K562 (cell line): ENCODE data around the gene KCNJ12. TPM values are rescaled to one million over a fixed set of nuclear protein-coding genes. Genes with fewer than 3 reads are reported as not detected.

Experiments used
- ATAC-seq: fragments of 200-7000 bp; cut with Tn5 transposase; 3 replicates; pipeline ENCODE4 v1.9.1; 2020; ENCODE audit warnings: moderate library complexity
- BruUV-seq: library from RNA; stranded (reverse); fragments of 400-500 nt; replicated peaks from 2 replicates; lab custom pipeline; 2021; lab: Mats Ljungman, UMichigan
- CTCF ChIA-PET: fragments of 300-600 bp; formaldehyde crosslinking; extraction: SDS; loops from one replicate; lab custom pipeline; 2021; ENCODE audit warnings: low intra/inter-chr PET ratio; lab: Yijun Ruan, JAX
- POLR2A ChIA-PET: fragments of 300-600, 350-650 bp; sonication (Branson Sonifier 250); formaldehyde crosslinking; extraction: SDS; loops from one replicate; lab custom pipeline; 2021; ENCODE audit warnings: antibody characterized with exemption, inconsistent platforms; lab: Yijun Ruan, JAX
- DNase-seq, 4 experiments: peaks; one replicate each; pipeline versions ENCODE4 v3.0.0 to v3.0.0-alpha.2; 2011 to 2018; ENCODE audit warnings: low spot score in 3 of 4, mixed read lengths in 3 of 4; ENCODE audit errors: extremely low read depth in 1 of 4
- FAIRE-seq: peaks from 2 replicates; lab custom pipeline; 2011; peaks lifted over from hg19 to GRCh38; lab: Jason Lieb, UNC
- H2AFZ ChIP-seq: 2 replicates; pipeline ENCODE4 v1.6.0; 2011; ENCODE audit warnings: low read depth, low read length, control low read depth, inconsistent platforms
- H3K27ac ChIP-seq: fragments of 200-600 bp; 3 replicates; pipeline ENCODE4 v1.8.0; 2011; ENCODE audit warnings: low read depth, mild to moderate bottlenecking, control low read depth, inconsistent platforms, low read length, moderate library complexity, mixed read lengths; ENCODE audit errors: extremely low read depth
- H3K27me3 ChIP-seq, 2 experiments: fragments of 300-600 bp in 1 of 2; 2 replicates in 1 of 2; 3 replicates in 1 of 2; pipeline versions ENCODE4 v1.6.0 to v1.8.0; 2011; ENCODE audit warnings: inconsistent platforms in 2 of 2, low read length in 2 of 2, mild to moderate bottlenecking in 1 of 2, mixed read lengths in 1 of 2, moderate library complexity in 1 of 2; ENCODE audit not compliant: control insufficient read depth in 2 of 2, insufficient read depth in 2 of 2
- H3K36me3 ChIP-seq: fragments of 300-600 bp; 3 replicates; pipeline ENCODE4 v1.8.0; 2011; ENCODE audit warnings: mild to moderate bottlenecking, low read length, inconsistent platforms; ENCODE audit not compliant: control insufficient read depth, insufficient read depth
- H3K4me1 ChIP-seq, 2 experiments: fragments of 200-600 bp in 1 of 2; replicated peaks in 1 of 2; 2 replicates in 1 of 2; 3 replicates in 1 of 2; pipeline versions ENCODE4 v1.5.1 to v1.8.0; 2011; ENCODE audit warnings: inconsistent platforms in 2 of 2, low read length in 2 of 2, mild to moderate bottlenecking in 1 of 2, mixed read lengths in 1 of 2, moderate library complexity in 1 of 2; ENCODE audit not compliant: control insufficient read depth in 2 of 2, insufficient read depth in 2 of 2
- H3K4me2 ChIP-seq: 2 replicates; pipeline ENCODE4 v1.6.1; 2011; ENCODE audit warnings: low read length, control low read depth, inconsistent platforms, mixed read lengths; ENCODE audit not compliant: insufficient read depth
- H3K4me3 ChIP-seq: fragments of 200-600 bp; sonication (generic), shearing (Covaris generic); 2 replicates; pipeline ENCODE4 v1.5.1; 2016; ENCODE audit warnings: control low read depth, inconsistent platforms
- H3K79me2 ChIP-seq: fragments of 200-600 bp; 3 replicates; pipeline ENCODE4 v1.8.0; 2011; ENCODE audit warnings: low read length, inconsistent platforms; ENCODE audit not compliant: control insufficient read depth, insufficient read depth
- H3K9ac ChIP-seq, 2 experiments: 2 replicates each; pipeline versions ENCODE4 v1.6.0 to v1.6.1; 2011; ENCODE audit warnings: low read depth in 2 of 2, low read length in 2 of 2, control low read depth in 1 of 2, inconsistent platforms in 1 of 2, mild to moderate bottlenecking in 1 of 2, mixed read lengths in 1 of 2; ENCODE audit not compliant: insufficient read depth in 1 of 2
- H3K9me1 ChIP-seq: one replicate; pipeline ENCODE4 v1.6.0; 2011; ENCODE audit warnings: inconsistent platforms, mild to moderate bottlenecking, low read length, moderate library complexity; ENCODE audit not compliant: control insufficient read depth, insufficient read depth
- H3K9me3 ChIP-seq: replicated peaks from 2 replicates; pipeline ENCODE4 v1.5.1; 2011; ENCODE audit warnings: low read depth, low read length, inconsistent platforms; ENCODE audit not compliant: control insufficient read depth, insufficient read depth
- H4K20me1 ChIP-seq: replicated peaks from 2 replicates; pipeline ENCODE4 v1.6.1; 2011; ENCODE audit warnings: low read length, inconsistent platforms, mixed read lengths; ENCODE audit not compliant: control insufficient read depth, insufficient read depth
- ADNP ChIP-seq: fragments of 200-800 bp; sonication (Bioruptor generic); IDR thresholded peaks from 2 replicates; pipeline ENCODE4 v1.6.1; 2016; ENCODE audit warnings: missing genetic modification characterization, missing compliant biosample characterization
- ATF1 ChIP-seq, 2 experiments: fragments of 450-650 bp in 1 of 2; IDR thresholded peaks; 2 replicates each; pipeline ENCODE4 v1.6.1; 2016; ENCODE audit warnings: missing compliant biosample characterization in 1 of 2, missing genetic modification characterization in 1 of 2
- MLLT1 ChIP-seq, 2 experiments: fragments of 450-650 bp; IDR thresholded peaks; 2 replicates each; pipeline ENCODE4 v1.6.1; 2016
- PTTG1 ChIP-seq: fragments of 450-650 bp; IDR thresholded peaks from 2 replicates; pipeline ENCODE4 v1.6.1; 2016; ENCODE audit warnings: low read depth, mild to moderate bottlenecking, missing genetic modification characterization, missing compliant biosample characterization
- ZNF511 ChIP-seq: sonication (generic); formaldehyde crosslinking; IDR thresholded peaks from 2 replicates; pipeline ENCODE4 v1.8.0; 2022; ENCODE audit warnings: mild to moderate bottlenecking, missing genetic modification reagents
- WGBS: fragments of 100-300 bp; shearing (Covaris generic); methylation state at CpG from one replicate; pipeline ENCODE4 v1.1.6; 2016; ENCODE audit warnings: low coverage, mixed read lengths; ENCODE audit not compliant: insufficient coverage; ENCODE audit errors: missing lambda C conversion rate; 5-methylcytosine and 5-hydroxymethylcytosine counted together
- in situ Hi-C: fragments of 300-500 bp; cut with MboI; formaldehyde crosslinking; loops from 4 replicates; pipeline ENCODE4 v1.15.0; 2018; ENCODE audit warnings: inconsistent platforms, mixed read lengths
- intact Hi-C: fragments of 100-400 bp; cut with micrococcal nuclease; formaldehyde crosslinking; loops from 2 replicates; pipeline ENCODE4 v1.14.2; 2022
- polyA plus RNA-seq, 8 experiments: library from polyadenylated mRNA; depleted of rRNA in 4 of 8; stranded (reverse) in 5 of 8; unstranded in 3 of 8; fragments of >200 nt; fragmentation: Nextera tagmentation in 2 of 8; fragmentation: Illumina TruSeq in 1 of 8; extraction: Ambion mirVana in 2 of 8; extraction: Trizol in 1 of 8; gene quantifications; 2 replicates each; pipeline versions ENCODE4 v1.2.1 to v1.2.3, GENCODE V29; 2011 to 2014; ENCODE audit warnings: inconsistent platforms in 1 of 8, missing spikeins in 1 of 8
- total RNA-seq, 7 experiments: library from RNA; depleted of rRNA in 6 of 7; stranded (reverse); fragments of >200 nt in 6 of 7; fragmentation: Illumina TruSeq in 2 of 7; extraction: Trizol in 2 of 7; gene quantifications; 2 replicates each; pipeline versions ENCODE4 v1.2.1 to v1.2.3, GENCODE V29; 2011 to 2021; ENCODE audit warnings: low replicate concordance in 1 of 7
- TF ChIP-seq, protein P1 (sequence below): fragments of 450-650 bp; IDR thresholded peaks from 2 replicates; pipeline ENCODE4 v1.6.1; 2017; ENCODE audit warnings: mild to moderate bottlenecking, moderate library complexity

The KCNJ12 gene
- total and polyA plus RNA-seq, 9 of the 15 experiments (the other 6 are each of a cell fraction or from before 2014, with no cell fraction given): 0.02 TPM; not detected in 8

GRCh38 chr17:21357281-21357680, 18.9 kb upstream of the KCNJ12 start:
- no peak for FAIRE-seq
- no peaks in the 10 kb centered on the region for H3K9me1 ChIP-seq
- H4K20me1 ChIP-seq: no peaks in the 10 kb centered on the region
- no peak overlapping the region for H3K9ac ChIP-seq
- no peaks in the 10 kb centered on the region for H3K79me2 ChIP-seq
- no peaks in the 10 kb centered on the region; a peak in 1 of 5 replicates for H3K4me1 ChIP-seq
- intact Hi-C loops: no loop called here
- WGBS: 0% methylated on average over 3 of the region's 5 CpGs
- BruUV-seq: no TSS peak
- CTCF ChIA-PET: no interaction called here
- no peak for DNase-seq
- no peaks in the 10 kb centered on the region for H3K36me3 ChIP-seq
- POLR2A ChIA-PET: no interaction called here
- no peak for TF ChIP-seq MLLT1 (IDR thresholded peaks at IDR 0.05)
- TF ChIP-seq ZNF511 (CRISPR knock-in tag): no peak
- TF ChIP-seq ATF1 (CRISPR knock-in tag; IDR thresholded peaks at IDR 0.05): no peak
- TF ChIP-seq ATF1 (tag; IDR thresholded peaks at IDR 0.05): no peak
- TF ChIP-seq, protein P1, sequence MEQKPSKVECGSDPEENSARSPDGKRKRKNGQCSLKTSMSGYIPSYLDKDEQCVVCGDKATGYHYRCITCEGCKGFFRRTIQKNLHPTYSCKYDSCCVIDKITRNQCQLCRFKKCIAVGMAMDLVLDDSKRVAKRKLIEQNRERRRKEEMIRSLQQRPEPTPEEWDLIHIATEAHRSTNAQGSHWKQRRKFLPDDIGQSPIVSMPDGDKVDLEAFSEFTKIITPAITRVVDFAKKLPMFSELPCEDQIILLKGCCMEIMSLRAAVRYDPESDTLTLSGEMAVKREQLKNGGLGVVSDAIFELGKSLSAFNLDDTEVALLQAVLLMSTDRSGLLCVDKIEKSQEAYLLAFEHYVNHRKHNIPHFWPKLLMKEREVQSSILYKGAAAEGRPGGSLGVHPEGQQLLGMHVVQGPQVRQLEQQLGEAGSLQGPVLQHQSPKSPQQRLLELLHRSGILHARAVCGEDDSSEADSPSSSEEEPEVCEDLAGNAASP: no peak
- no peak for TF ChIP-seq PTTG1 (tag)
- no peak for TF ChIP-seq ADNP (tag)
- H2AFZ ChIP-seq: no peak overlapping the region
- ATAC-seq: no peak
- no peak overlapping the region for H3K4me3 ChIP-seq
- H3K27me3 ChIP-seq: peaks cover 5 to 29% of the 10 kb centered on the region in 2 experiments; a peak in 4 of 5 replicates
- H3K27ac ChIP-seq: no peak overlapping the region
- in situ Hi-C loops: no loop called here
- no peak overlapping the region for H3K4me2 ChIP-seq
- no peaks in the 10 kb centered on the region for H3K9me3 ChIP-seq
